ENCODE measurements around the gene ITK.
A peak's percentile ranks its signal among the peaks of the same experiment; 100 is the strongest.

ITK gene

GRCh38 chr5:157252711-157253465, 72.2 kb downstream of the ITK start:
- no peaks in the 10 kb centered on the region for H3K4me1 ChIP-seq (ENCODE audit: insufficient read depth, low read length)
- no peaks in the 10 kb centered on the region for H3K9me3 ChIP-seq (ENCODE audit: low read length)
- no peak overlapping the region for H2AFZ ChIP-seq (ENCODE audit: low read depth, low read length)
- no peaks in the 10 kb centered on the region for H3K36me3 ChIP-seq (ENCODE audit: insufficient read depth, low read length)
- no peak overlapping the region for H3K4me3 ChIP-seq (ENCODE audit: low read length)
- H3K27me3 ChIP-seq (ENCODE audit: insufficient read depth, low read length): no peaks in the 10 kb centered on the region

- no peaks in the 10 kb centered on the region for H3K9me3 ChIP-seq (ENCODE audit: low read length)
- H3K4me1 ChIP-seq (ENCODE audit: insufficient read depth, low read length): no peaks in the 10 kb centered on the region
- H3K36me3 ChIP-seq (ENCODE audit: insufficient read depth, low read length): no peaks in the 10 kb centered on the region
- H3K27me3 ChIP-seq (ENCODE audit: insufficient read depth, low read length): no peaks in the 10 kb centered on the region
- no peak overlapping the region for H2AFZ ChIP-seq (ENCODE audit: low read depth, low read length)
- H3K4me3 ChIP-seq (ENCODE audit: low read length): no peak overlapping the region
Measured at GRCh38 chr5:157253547-157253946, 72.9 kb downstream of the ITK start.

- H3K4me3 ChIP-seq (ENCODE audit: low read length): no peak overlapping the region
- no peaks in the 10 kb centered on the region for H3K27me3 ChIP-seq (ENCODE audit: insufficient read depth, low read length)
- H3K36me3 ChIP-seq (ENCODE audit: insufficient read depth, low read length): no peaks in the 10 kb centered on the region
- no peak overlapping the region for H2AFZ ChIP-seq (ENCODE audit: low read depth, low read length)
- H3K9me3 ChIP-seq (ENCODE audit: low read length): no peaks in the 10 kb centered on the region
- H3K4me1 ChIP-seq (ENCODE audit: insufficient read depth, low read length): no peaks in the 10 kb centered on the region
Measured at GRCh38 chr5:157258450-157258849, 77.8 kb downstream of the ITK start.

- H3K27me3 ChIP-seq (ENCODE audit: insufficient read depth, low read length): no peaks in the 10 kb centered on the region
- no peaks in the 10 kb centered on the region for H3K36me3 ChIP-seq (ENCODE audit: insufficient read depth, low read length)
- no peaks in the 10 kb centered on the region for H3K4me1 ChIP-seq (ENCODE audit: insufficient read depth, low read length)
- H2AFZ ChIP-seq (ENCODE audit: low read depth, low read length): no peak overlapping the region
- no peak overlapping the region for H3K4me3 ChIP-seq (ENCODE audit: low read length)
- H3K9me3 ChIP-seq (ENCODE audit: low read length): no peaks in the 10 kb centered on the region
Measured at GRCh38 chr5:157259699-157260098, 79.1 kb downstream of the ITK start.

GRCh38 chr5:157263496-157264090, 83.0 kb downstream of the ITK start:
- peaks cover 25% of the 10 kb centered on the region for H3K4me1 ChIP-seq (ENCODE audit: insufficient read depth, low read length)

GRCh38 chr5:157265714-157266285, 85.2 kb downstream of the ITK start, which contains the start of gene CYFIP2:
CYFIP2 (plus strand) TSS chr5:157266123; CDS start chr5:157285362, 19,239 bp downstream.
- Histone ChIP-seq H2AFZ (ENCODE audit: low read depth, low read length) (peak within 1 kb of the TSS; percentile 79), H3K27me3 (ENCODE audit: insufficient read depth, low read length) (no peaks in the 10 kb centered on the region)

More at GRCh38 chr5:157263496-157264090, 83.0 kb downstream of the ITK start:
- no peak overlapping the region for H2AFZ ChIP-seq (ENCODE audit: low read depth, low read length)
- H3K4me3 ChIP-seq (ENCODE audit: low read length): no peak overlapping the region
- no peaks in the 10 kb centered on the region for H3K36me3 ChIP-seq (ENCODE audit: insufficient read depth, low read length)
- no peaks in the 10 kb centered on the region for H3K27me3 ChIP-seq (ENCODE audit: insufficient read depth, low read length)
- H3K9me3 ChIP-seq (ENCODE audit: low read length): no peaks in the 10 kb centered on the region

GRCh38 chr5:157266286-157267007, 85.8 kb downstream of the ITK start:
- H3K9me3 ChIP-seq (ENCODE audit: low read length): no peaks in the 10 kb centered on the region
- peak overlapping the region; percentile 67 for H3K4me3 ChIP-seq (ENCODE audit: low read length)
- no peaks in the 10 kb centered on the region for H3K27me3 ChIP-seq (ENCODE audit: insufficient read depth, low read length)
- H3K4me1 ChIP-seq (ENCODE audit: insufficient read depth, low read length): peaks cover 28% of the 10 kb centered on the region
- H2AFZ ChIP-seq (ENCODE audit: low read depth, low read length): peak overlapping the region; percentile 77
- peaks cover 8% of the 10 kb centered on the region for H3K36me3 ChIP-seq (ENCODE audit: insufficient read depth, low read length)

More at GRCh38 chr5:157265714-157266285, 85.2 kb downstream of the ITK start, which contains the start of gene CYFIP2:
- Histone ChIP-seq H3K36me3 (ENCODE audit: insufficient read depth, low read length) (peaks cover 4% of the 10 kb centered on the region), H3K4me1 (ENCODE audit: insufficient read depth, low read length) (peaks cover 28% of the 10 kb centered on the region), H3K9me3 (ENCODE audit: low read length) (no peaks in the 10 kb centered on the region), H3K4me3 (ENCODE audit: low read length) (peak within 1 kb of the TSS; percentile 67)

GRCh38 chr5:157267025-157267424, 86.4 kb downstream of the ITK start:
- Histone ChIP-seq H3K36me3 (ENCODE audit: insufficient read depth, low read length) (peaks cover 11% of the 10 kb centered on the region), H3K9me3 (ENCODE audit: low read length) (no peaks in the 10 kb centered on the region), H3K4me1 (ENCODE audit: insufficient read depth, low read length) (peaks cover 28% of the 10 kb centered on the region), H3K27me3 (ENCODE audit: insufficient read depth, low read length) (no peaks in the 10 kb centered on the region), H3K4me3 (ENCODE audit: low read length) (peak overlapping the region; percentile 67), H2AFZ (ENCODE audit: low read depth, low read length) (no peak overlapping the region)

GRCh38 chr5:157267761-157268480, 87.3 kb downstream of the ITK start:
- Histone ChIP-seq H3K4me3 (ENCODE audit: low read length) (peak overlapping the region; percentile 67), H3K36me3 (ENCODE audit: insufficient read depth, low read length) (peaks cover 11% of the 10 kb centered on the region), H3K4me1 (ENCODE audit: insufficient read depth, low read length) (peaks cover 28% of the 10 kb centered on the region), H3K9me3 (ENCODE audit: low read length) (no peaks in the 10 kb centered on the region), H2AFZ (ENCODE audit: low read depth, low read length) (no peak overlapping the region), H3K27me3 (ENCODE audit: insufficient read depth, low read length) (no peaks in the 10 kb centered on the region)

- Histone ChIP-seq H3K4me3 (ENCODE audit: low read length) (no peak overlapping the region), H3K4me1 (ENCODE audit: insufficient read depth, low read length) (peaks cover 28% of the 10 kb centered on the region), H3K27me3 (ENCODE audit: insufficient read depth, low read length) (no peaks in the 10 kb centered on the region), H3K9me3 (ENCODE audit: low read length) (no peaks in the 10 kb centered on the region), H3K36me3 (ENCODE audit: insufficient read depth, low read length) (peaks cover 11% of the 10 kb centered on the region), H2AFZ (ENCODE audit: low read depth, low read length) (no peak overlapping the region)
Measured at GRCh38 chr5:157269165-157269671, 88.6 kb downstream of the ITK start.

- Histone ChIP-seq H3K27me3 (ENCODE audit: insufficient read depth, low read length) (no peaks in the 10 kb centered on the region), H2AFZ (ENCODE audit: low read depth, low read length) (no peak overlapping the region), H3K9me3 (ENCODE audit: low read length) (peaks cover 3% of the 10 kb centered on the region), H3K4me3 (ENCODE audit: low read length) (no peak overlapping the region), H3K36me3 (ENCODE audit: insufficient read depth, low read length) (peaks cover 11% of the 10 kb centered on the region), H3K4me1 (ENCODE audit: insufficient read depth, low read length) (peaks cover 28% of the 10 kb centered on the region)
Measured at GRCh38 chr5:157269761-157270272, 89.2 kb downstream of the ITK start.

GRCh38 chr5:157270771-157271170, 90.1 kb downstream of the ITK start:
- peaks cover 3% of the 10 kb centered on the region for H3K9me3 ChIP-seq (ENCODE audit: low read length)
- H3K27me3 ChIP-seq (ENCODE audit: insufficient read depth, low read length): no peaks in the 10 kb centered on the region
- peaks cover 24% of the 10 kb centered on the region for H3K4me1 ChIP-seq (ENCODE audit: insufficient read depth, low read length)
- no peak overlapping the region for H3K4me3 ChIP-seq (ENCODE audit: low read length)
- H2AFZ ChIP-seq (ENCODE audit: low read depth, low read length): no peak overlapping the region
- peaks cover 11% of the 10 kb centered on the region for H3K36me3 ChIP-seq (ENCODE audit: insufficient read depth, low read length)

All from neuron (in vitro differentiated cells).